GM23248 (cell line): ENCODE measurements around the gene FADD.

Source experiments
- EZH2 ChIP-seq: fragments of 200-600 bp; sonication (generic); IDR thresholded peaks from 2 replicates; pipeline ENCODE4 v1.6.1; 2018; ENCODE audit warnings: antibody characterized with exemption, mild to moderate bottlenecking; ENCODE audit not compliant: insufficient read depth, poor library complexity, severe bottlenecking
- EZH2phosphoT487 ChIP-seq: fragments of 200-600 bp; sonication (generic); IDR thresholded peaks from 2 replicates; pipeline ENCODE4 v1.6.1; 2018; ENCODE audit warnings: antibody characterized with exemption, moderate library complexity, mild to moderate bottlenecking, low read depth; ENCODE audit not compliant: insufficient read depth

- TF ChIP-seq EZH2phosphoT487 = no peak
- no peak for TF ChIP-seq EZH2
Measured at GRCh38 chr11:70204466-70204799, 1.3 kb downstream of the FADD start.
